Measurements from ENCODE around the gene GPR37. TPM values are rescaled to one million over a fixed set of nuclear protein-coding genes. Genes with fewer than 3 reads are reported as not detected.

GPR37 gene
- total and polyA plus RNA-seq, 2 donors (not counting 1 experiment from before 2014, with no cell fraction given) = 12.6 to 20.6 TPM

GRCh38 chr7:124773938-124774337 lies 8.3 kb upstream of the GPR37 start:
- Histone ChIP-seq H3K4me3 (replicated peaks in 1 of 4; ENCODE audit: control extremely low read depth in 1 of 4, insufficient read depth in 1 of 4, low read depth in 3 of 4, low read length in 4 of 4) (no peak overlapping the region), H3K79me2 (ENCODE audit: control insufficient read depth, insufficient read depth, low read length) (no peaks in the 10 kb centered on the region), H3K9ac (ENCODE audit: insufficient read depth, low read length) (no peak overlapping the region), H3K27me3 (ENCODE audit: control insufficient read depth, insufficient read depth, low read length) (no peaks in the 10 kb centered on the region), H3K9me3 (ENCODE audit: control insufficient read depth, insufficient read depth, low read depth, low read length) (no peaks in the 10 kb centered on the region), H3K4me2 (ENCODE audit: extremely low read depth, insufficient read depth, low read length) (no peak overlapping the region), H4K20me1 (ENCODE audit: control insufficient read depth, extremely low read depth, insufficient read depth, low read length) (no peaks in the 10 kb centered on the region), H3K36me3 (ENCODE audit: control insufficient read depth, insufficient read depth, low read length) (no peaks in the 10 kb centered on the region), H2AFZ (ENCODE audit: low read length) (no peak overlapping the region), H3K4me1 (ENCODE audit: control insufficient read depth, extremely low read depth, insufficient read depth, low read length) (no peaks in the 10 kb centered on the region), H3K27ac (ENCODE audit: insufficient read depth, low read length) (no peak overlapping the region)
- DNase-seq (ENCODE audit: low read depth in 2 of 2) = no peak
- TF ChIP-seq, protein P1, sequence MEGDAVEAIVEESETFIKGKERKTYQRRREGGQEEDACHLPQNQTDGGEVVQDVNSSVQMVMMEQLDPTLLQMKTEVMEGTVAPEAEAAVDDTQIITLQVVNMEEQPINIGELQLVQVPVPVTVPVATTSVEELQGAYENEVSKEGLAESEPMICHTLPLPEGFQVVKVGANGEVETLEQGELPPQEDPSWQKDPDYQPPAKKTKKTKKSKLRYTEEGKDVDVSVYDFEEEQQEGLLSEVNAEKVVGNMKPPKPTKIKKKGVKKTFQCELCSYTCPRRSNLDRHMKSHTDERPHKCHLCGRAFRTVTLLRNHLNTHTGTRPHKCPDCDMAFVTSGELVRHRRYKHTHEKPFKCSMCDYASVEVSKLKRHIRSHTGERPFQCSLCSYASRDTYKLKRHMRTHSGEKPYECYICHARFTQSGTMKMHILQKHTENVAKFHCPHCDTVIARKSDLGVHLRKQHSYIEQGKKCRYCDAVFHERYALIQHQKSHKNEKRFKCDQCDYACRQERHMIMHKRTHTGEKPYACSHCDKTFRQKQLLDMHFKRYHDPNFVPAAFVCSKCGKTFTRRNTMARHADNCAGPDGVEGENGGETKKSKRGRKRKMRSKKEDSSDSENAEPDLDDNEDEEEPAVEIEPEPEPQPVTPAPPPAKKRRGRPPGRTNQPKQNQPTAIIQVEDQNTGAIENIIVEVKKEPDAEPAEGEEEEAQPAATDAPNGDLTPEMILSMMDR (conservative IDR thresholded peaks at IDR 0.05 in 1 of 2, IDR thresholded peaks at IDR 0.05 in 1 of 2; ENCODE audit: low read depth in 1 of 2, low read length in 2 of 2) = no peak
- no peak for TF ChIP-seq EZH2 (IDR thresholded peaks at IDR 0.05; ENCODE audit: low read length, missing control alignments)

- Histone ChIP-seq H3K9me3 (ENCODE audit: control insufficient read depth, insufficient read depth, low read depth, low read length) (no peaks in the 10 kb centered on the region), H3K4me1 (ENCODE audit: control insufficient read depth, extremely low read depth, insufficient read depth, low read length) (no peaks in the 10 kb centered on the region), H3K27ac (ENCODE audit: insufficient read depth, low read length) (no peak overlapping the region), H3K27me3 (ENCODE audit: control insufficient read depth, insufficient read depth, low read length) (no peaks in the 10 kb centered on the region), H2AFZ (ENCODE audit: low read length) (no peak overlapping the region), H3K79me2 (ENCODE audit: control insufficient read depth, insufficient read depth, low read length) (no peaks in the 10 kb centered on the region), H4K20me1 (ENCODE audit: control insufficient read depth, extremely low read depth, insufficient read depth, low read length) (no peaks in the 10 kb centered on the region), H3K9ac (ENCODE audit: insufficient read depth, low read length) (no peak overlapping the region), H3K4me3 (replicated peaks in 1 of 4; ENCODE audit: control extremely low read depth in 1 of 4, insufficient read depth in 1 of 4, low read depth in 3 of 4, low read length in 4 of 4) (no peak overlapping the region), H3K36me3 (ENCODE audit: control insufficient read depth, insufficient read depth, low read length) (no peaks in the 10 kb centered on the region), H3K4me2 (ENCODE audit: extremely low read depth, insufficient read depth, low read length) (no peak overlapping the region)
- no peak for DNase-seq (ENCODE audit: low read depth in 2 of 2)
- TF ChIP-seq, protein P1 (conservative IDR thresholded peaks at IDR 0.05 in 1 of 2, IDR thresholded peaks at IDR 0.05 in 1 of 2; ENCODE audit: low read depth in 1 of 2, low read length in 2 of 2) = no peak
- TF ChIP-seq EZH2 (IDR thresholded peaks at IDR 0.05; ENCODE audit: low read length, missing control alignments) = no peak
Measured at GRCh38 chr7:124773339-124773738, 7.7 kb upstream of the GPR37 start.

DNA sequence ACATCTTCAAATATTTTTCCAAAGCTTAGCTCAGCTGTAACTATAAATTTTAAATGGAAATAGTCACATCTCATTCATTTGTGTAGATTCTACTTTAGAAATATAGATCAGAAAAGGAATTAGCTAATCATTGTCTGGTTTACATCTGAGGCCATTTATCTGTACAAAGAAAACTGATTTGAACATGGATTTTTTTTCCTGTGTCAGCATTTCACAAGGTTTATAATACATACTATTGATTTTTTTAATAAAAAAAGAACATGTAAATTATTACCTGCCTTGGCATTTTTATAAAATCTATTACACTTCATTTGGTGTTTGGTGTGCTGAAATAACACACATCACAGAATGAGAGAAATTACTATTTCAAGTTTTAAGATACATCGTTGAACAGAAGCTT lies 3.5 kb upstream of the GPR37 start:
- Histone ChIP-seq H3K27ac (ENCODE audit: insufficient read depth, low read length) (no peak overlapping the region), H3K27me3 (ENCODE audit: control insufficient read depth, insufficient read depth, low read length) (no peaks in the 10 kb centered on the region), H2AFZ (ENCODE audit: low read length) (no peak overlapping the region), H3K9me3 (ENCODE audit: control insufficient read depth, insufficient read depth, low read depth, low read length) (no peaks in the 10 kb centered on the region), H4K20me1 (ENCODE audit: control insufficient read depth, extremely low read depth, insufficient read depth, low read length) (no peaks in the 10 kb centered on the region), H3K4me1 (ENCODE audit: control insufficient read depth, extremely low read depth, insufficient read depth, low read length) (no peaks in the 10 kb centered on the region), H3K4me3 (replicated peaks in 1 of 4; ENCODE audit: control extremely low read depth in 1 of 4, insufficient read depth in 1 of 4, low read depth in 3 of 4, low read length in 4 of 4) (no peak overlapping the region), H3K79me2 (ENCODE audit: control insufficient read depth, insufficient read depth, low read length) (peaks cover 5% of the 10 kb centered on the region), H3K9ac (ENCODE audit: insufficient read depth, low read length) (no peak overlapping the region), H3K4me2 (ENCODE audit: extremely low read depth, insufficient read depth, low read length) (no peak overlapping the region), H3K36me3 (ENCODE audit: control insufficient read depth, insufficient read depth, low read length) (no peaks in the 10 kb centered on the region)
- no peak for TF ChIP-seq EZH2 (IDR thresholded peaks at IDR 0.05; ENCODE audit: low read length, missing control alignments)
- TF ChIP-seq, protein P1 (conservative IDR thresholded peaks at IDR 0.05 in 1 of 2, IDR thresholded peaks at IDR 0.05 in 1 of 2; ENCODE audit: low read depth in 1 of 2, low read length in 2 of 2) = no peak
- DNase-seq (ENCODE audit: low read depth in 2 of 2) = no peak

Data from fibroblast of lung (primary cell).